ENCODE measurements around the gene PRADC1. TPM values are rescaled to one million over a fixed set of nuclear protein-coding genes. Genes with fewer than 3 reads are reported as not detected.

PRADC1 gene
- total and polyA plus RNA-seq, 9 of the 15 experiments (the other 6 are each of a cell fraction or from before 2014, with no cell fraction given), result 7.3 to 47.4 (median 34.2) TPM

DNA sequence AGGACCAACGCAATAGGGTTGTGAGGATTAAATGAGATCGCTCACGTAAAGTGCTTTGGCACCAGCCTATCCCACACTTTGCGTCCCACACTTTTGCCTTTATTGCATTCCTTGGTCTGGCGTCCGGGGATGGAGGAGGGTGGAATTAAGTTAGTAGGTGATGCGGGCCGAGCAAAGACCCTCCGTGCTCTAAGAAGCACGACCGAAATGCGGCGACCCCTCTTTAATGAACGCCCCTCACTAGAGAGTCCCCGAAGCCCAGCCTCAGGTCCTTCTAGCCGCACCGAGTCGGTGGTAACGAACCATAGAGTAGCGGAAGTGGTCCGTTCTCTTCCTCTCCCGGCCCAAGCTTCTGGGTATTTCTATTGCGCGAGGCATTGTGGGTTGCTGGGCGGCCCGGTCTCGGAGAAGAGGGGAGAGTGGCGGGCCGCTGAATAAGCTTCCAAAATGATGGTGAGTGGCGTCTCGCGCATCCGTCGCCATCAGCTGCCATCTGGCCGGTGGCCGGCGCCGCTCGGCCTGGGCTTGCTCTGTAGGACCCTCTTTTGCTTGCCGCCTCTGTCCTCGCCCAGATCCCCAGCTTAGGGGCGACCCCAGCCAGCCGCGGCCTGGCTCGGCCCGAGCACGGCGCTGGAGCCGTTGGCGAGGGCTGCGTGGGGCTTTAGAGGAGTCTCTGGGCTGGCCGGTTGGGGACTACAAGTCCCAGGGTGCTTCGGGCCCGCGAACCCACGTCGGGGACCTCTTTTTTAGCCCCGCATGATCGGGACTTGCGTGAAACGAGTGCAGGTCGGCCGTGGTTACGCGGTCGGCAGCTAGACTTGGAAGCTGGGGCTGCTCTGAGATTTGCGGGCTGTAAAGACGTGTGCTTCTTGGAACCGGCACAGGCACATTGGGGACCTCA is 1.1 kb upstream of the PRADC1 start, which contains the start of gene CCT7 (continued):
- TF ChIP-seq ZNF449 (CRISPR knock-in tag; IDR thresholded peaks at IDR 0.05) (no peak), ZNF717 (CRISPR knock-in tag; IDR thresholded peaks at IDR 0.05) (no peak), NCOR1 (IDR thresholded peaks at IDR 0.05) (no peak), ZFP36 (IDR thresholded peaks at IDR 0.05; ENCODE audit: low read depth, low read length, partially characterized antibody) (no peak), ZZZ3 (IDR thresholded peaks at IDR 0.05) (peak; percentile 99), ESRRB (CRISPR knock-in tag; IDR thresholded peaks at IDR 0.05; ENCODE audit: borderline replicate concordance) (no peak), ZHX1 (conservative IDR thresholded peaks at IDR 0.05; ENCODE audit: low read length) (no peak; the same call in 1 of the 2 replicates), ZKSCAN3 (CRISPR knock-in tag; IDR thresholded peaks at IDR 0.05) (no peak), ZNF239 (CRISPR knock-in tag; IDR thresholded peaks at IDR 0.05) (no peak), ZNF431 (CRISPR knock-in tag; IDR thresholded peaks at IDR 0.05) (no peak), DACH1 (IDR thresholded peaks at IDR 0.05; ENCODE audit: partially characterized antibody) (no peak), NR0B1 (IDR thresholded peaks at IDR 0.05; ENCODE audit: partially characterized antibody) (no peak), ASH1L (IDR thresholded peaks at IDR 0.05; ENCODE audit: borderline replicate concordance, low read depth, partially characterized antibody) (no peak), ZNF408 (CRISPR knock-in tag; IDR thresholded peaks at IDR 0.05; ENCODE audit: low read depth) (no peak), GTF2B (IDR thresholded peaks at IDR 0.05; ENCODE audit: extremely low read depth, insufficient read length) (peak; percentile 62), RAD21 (CRISPR knock-in tag; conservative IDR thresholded peaks at IDR 0.05 in 1 of 2, IDR thresholded peaks at IDR 0.05 in 1 of 2) (no peak), ZNF12 (CRISPR knock-in tag; IDR thresholded peaks at IDR 0.05) (no peak; the same call in 1 of the 2 replicates), TBL1XR1 (IDR thresholded peaks at IDR 0.05; ENCODE audit: low read length in 2 of 2) (no peak), PCBP1 (IDR thresholded peaks at IDR 0.05; ENCODE audit: low read depth, low read length, poor library complexity, severe bottlenecking) (peak; percentile 82), PHB2 (IDR thresholded peaks at IDR 0.05; ENCODE audit: low read depth) (no peak), TAF15 (IDR thresholded peaks at IDR 0.05; ENCODE audit: low read depth, low read length) (no peak), SP2 (IDR thresholded peaks at IDR 0.05; ENCODE audit: extremely low read depth, low read depth, low read length, poor library complexity, severe bottlenecking) (peak; percentile 98)

Data from K562 (cell line).